Inflammatory macrophage treated with lipopolysaccharide for 4 hours (primary cell): ENCODE data around the gene SLC9B2.

Experiments used
- DNase-seq: peaks from one replicate; pipeline ENCODE4 v3.0.0-alpha.2; 2020

Gene SLC9B2

GRCh38 chr4:103075435-103075893 is 1.1 kb downstream of the SLC9B2 start:
- DNase-seq = no peak

- peak; percentile 78 for DNase-seq
These were observed 1.7 kb downstream of the SLC9B2 start for GRCh38 chr4:103074744-103075434.

- DNase-seq = no peak
These were observed 2.6 kb downstream of the SLC9B2 start for GRCh38 chr4:103073792-103074438.

- no peak for DNase-seq
These were observed 8.6 kb downstream of the SLC9B2 start for GRCh38 chr4:103067841-103068547.

GRCh38 chr4:103060453-103061148 is 16.0 kb downstream of the SLC9B2 start:
- no peak for DNase-seq

GRCh38 chr4:103054030-103054429 is 22.5 kb downstream of the SLC9B2 start:
- no peak for DNase-seq

GRCh38 chr4:103052779-103053178 is 23.8 kb downstream of the SLC9B2 start:
- DNase-seq = no peak

GRCh38 chr4:103052145-103052544 is 24.4 kb downstream of the SLC9B2 start:
- DNase-seq = no peak

GRCh38 chr4:103050736-103051436 is 25.7 kb downstream of the SLC9B2 start:
- DNase-seq = no peak

- peak; percentile 40 for DNase-seq
These were observed 29.9 kb downstream of the SLC9B2 start for GRCh38 chr4:103046416-103047290.

GRCh38 chr4:103044183-103044582 is 32.4 kb downstream of the SLC9B2 start:
- DNase-seq = no peak

- DNase-seq = no peak
These were observed 40.4 kb downstream of the SLC9B2 start for GRCh38 chr4:103036169-103036568.

GRCh38 chr4:103032574-103032973 is 44.0 kb downstream of the SLC9B2 start:
- peak; percentile 27 for DNase-seq

GRCh38 chr4:103030791-103031190 is 45.8 kb downstream of the SLC9B2 start:
- DNase-seq = no peak

GRCh38 chr4:103029300-103029699 is 47.3 kb downstream of the SLC9B2 start:
- DNase-seq = no peak

- DNase-seq = no peak
These were observed 49.7 kb downstream of the SLC9B2 start for GRCh38 chr4:103026868-103027267.

GRCh38 chr4:103024996-103025395 is 51.6 kb downstream of the SLC9B2 start:
- no peak for DNase-seq

- no peak for DNase-seq
These were observed 55.4 kb downstream of the SLC9B2 start for GRCh38 chr4:103021120-103021519.

GRCh38 chr4:103019308-103020124 is 57.0 kb downstream of the SLC9B2 start, which contains the start of gene SLC9B1:
SLC9B1 (minus strand) TSS chr4:103019705; CDS start chr4:102991711, 27,994 bp downstream.
- DNase-seq = peak; percentile 87
